HG03108 (cell line): ENCODE results near the gene ARL5C.
A peak's percentile ranks its signal among the peaks of the same experiment; 100 is the strongest.
"Not testable (repeated sequence)": the region's sequence is repeated elsewhere in the genome, so short reads cannot be mapped to it uniquely, and the experiment has no call there.

Experiments
- ATAC-seq: cut with Tn5 transposase; IDR thresholded peaks from one replicate; pipeline ENCODE4 v1.9.1; 2021; ENCODE audit warnings: moderate library complexity; ENCODE audit not compliant: unreplicated experiment

Gene ARL5C

DNA sequence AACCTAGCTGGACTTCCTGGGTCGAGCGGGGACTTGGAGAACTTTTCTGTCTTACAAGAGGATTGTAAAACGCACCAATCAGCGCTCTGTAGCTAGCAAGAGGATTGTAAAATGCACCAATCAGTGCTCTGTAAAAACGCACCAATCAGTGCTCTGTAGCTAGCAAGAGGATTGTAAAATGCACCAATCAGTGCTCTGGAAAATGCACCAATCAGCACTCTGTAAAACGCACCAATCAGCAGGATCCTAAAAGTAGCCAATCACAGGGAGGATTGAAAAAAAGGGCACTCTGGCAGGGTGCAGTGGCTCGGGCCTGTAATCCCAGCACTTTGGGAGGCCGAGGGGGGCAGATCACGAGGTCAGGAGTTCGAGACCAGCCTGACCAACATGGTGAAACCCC, 2.5 kb upstream of the ARL5C start:
- not testable (repeated sequence) for ATAC-seq

- no peak for ATAC-seq
Observed at GRCh38 chr17:39167476-39167875, 1.5 kb upstream of the ARL5C start.

DNA sequence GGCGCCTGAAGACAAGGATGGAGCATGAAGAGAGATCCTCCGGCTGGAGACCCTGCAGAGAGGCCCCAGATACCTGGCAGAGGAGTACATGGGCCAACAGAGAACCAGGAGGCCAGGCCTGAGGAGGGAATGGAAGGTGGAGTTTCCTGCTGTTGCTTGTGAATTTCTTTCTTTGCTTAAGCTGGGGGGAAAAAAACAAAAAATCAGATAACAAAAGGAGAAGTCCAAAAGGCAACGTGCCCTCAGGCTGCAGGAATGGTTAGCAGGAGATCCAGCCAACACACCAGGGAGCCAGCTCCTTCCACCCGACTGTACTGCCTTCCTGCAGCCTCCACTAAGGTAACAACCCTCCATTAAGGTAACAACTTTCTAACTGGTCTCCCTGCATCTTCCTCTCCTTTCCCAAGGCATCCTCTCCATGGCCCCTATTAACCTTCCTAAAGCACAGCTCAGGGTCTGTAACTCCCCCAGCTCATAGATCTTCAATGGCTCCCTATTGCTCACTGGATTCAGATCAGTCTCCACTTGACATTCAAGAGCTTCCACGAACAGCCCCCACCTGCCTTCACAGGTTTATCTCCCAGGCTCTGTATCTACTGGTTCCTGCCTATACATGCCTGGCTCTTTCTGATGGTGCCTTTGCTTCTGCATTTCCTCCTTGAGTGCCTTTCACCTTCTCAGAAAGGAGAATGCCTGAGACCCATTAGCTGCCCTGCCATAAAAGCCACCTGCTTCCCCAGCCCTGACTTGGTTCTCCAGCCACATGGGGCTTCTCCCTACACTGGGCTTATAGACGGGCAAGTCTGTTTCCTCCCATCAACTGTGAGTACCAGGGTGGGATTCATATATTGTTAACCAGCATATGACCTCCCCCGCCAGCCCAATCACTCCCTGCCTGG, 725 bp upstream of the ARL5C start:
- ATAC-seq, result no peak

DNA sequence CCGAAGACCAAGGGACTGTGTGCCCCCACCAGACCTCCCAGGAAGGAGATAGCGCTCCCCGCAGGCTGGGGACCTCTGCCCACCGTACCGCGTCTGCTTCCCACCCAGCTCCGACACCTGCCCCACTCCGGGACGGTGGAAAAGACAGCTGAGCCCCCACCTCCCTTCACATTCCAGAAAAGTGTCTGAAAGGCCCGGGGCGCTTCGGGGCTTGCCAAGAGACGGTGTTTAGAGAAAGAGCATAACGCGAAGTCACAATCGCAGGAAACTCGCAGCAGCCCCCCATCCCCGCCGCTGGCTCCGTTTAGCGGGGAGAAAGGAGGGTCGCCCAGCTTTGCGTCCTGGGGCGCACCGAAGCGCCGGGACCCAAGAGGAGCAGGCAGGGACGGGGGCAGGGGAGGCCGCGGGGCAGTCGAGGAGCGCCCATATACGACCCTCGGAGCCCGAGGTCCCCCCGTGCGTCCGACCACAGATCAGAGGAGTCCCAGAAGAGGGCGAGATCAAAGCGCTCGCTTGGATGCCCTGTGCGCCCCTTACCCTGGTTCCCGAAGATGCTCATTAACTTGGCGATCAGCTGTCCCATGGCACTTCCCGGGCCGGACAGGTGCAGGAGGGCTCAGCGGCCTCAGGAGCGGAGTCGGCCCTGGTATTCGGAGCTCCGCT, 652 bp downstream of the ARL5C start:
- no peak for ATAC-seq

DNA sequence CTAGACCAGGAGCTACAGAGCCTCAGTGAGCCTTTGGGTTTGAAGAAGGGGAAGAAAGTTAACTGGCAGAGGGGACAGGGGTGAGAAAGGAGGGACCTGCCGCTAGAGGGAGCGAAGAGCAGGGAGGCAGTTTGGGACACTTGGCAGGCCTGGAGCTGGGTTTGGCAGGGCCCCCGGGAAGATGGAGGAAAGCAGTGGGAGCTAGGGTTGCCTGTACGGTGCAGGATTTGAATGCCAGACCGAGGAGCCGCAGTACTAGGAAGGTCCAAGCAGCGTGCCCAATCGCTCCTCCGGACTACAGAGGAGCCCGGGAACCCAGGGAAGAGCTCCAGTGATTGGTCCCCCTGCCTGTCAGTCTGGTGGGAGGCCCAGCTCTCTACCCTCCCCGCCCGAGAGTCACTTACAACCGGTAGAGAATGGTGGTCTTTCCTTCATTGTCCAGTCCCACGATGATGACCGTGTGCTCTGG, 1.3 kb downstream of the ARL5C start:
- peak; percentile 78 for ATAC-seq

GRCh38 chr17:39161962-39162361, 4.0 kb downstream of the ARL5C start:
- no peak for ATAC-seq

- ATAC-seq, result no peak
Observed at GRCh38 chr17:39158623-39159022, 7.3 kb downstream of the ARL5C start.

GRCh38 chr17:39156491-39156890, 9.5 kb downstream of the ARL5C start:
- no peak for ATAC-seq

DNA sequence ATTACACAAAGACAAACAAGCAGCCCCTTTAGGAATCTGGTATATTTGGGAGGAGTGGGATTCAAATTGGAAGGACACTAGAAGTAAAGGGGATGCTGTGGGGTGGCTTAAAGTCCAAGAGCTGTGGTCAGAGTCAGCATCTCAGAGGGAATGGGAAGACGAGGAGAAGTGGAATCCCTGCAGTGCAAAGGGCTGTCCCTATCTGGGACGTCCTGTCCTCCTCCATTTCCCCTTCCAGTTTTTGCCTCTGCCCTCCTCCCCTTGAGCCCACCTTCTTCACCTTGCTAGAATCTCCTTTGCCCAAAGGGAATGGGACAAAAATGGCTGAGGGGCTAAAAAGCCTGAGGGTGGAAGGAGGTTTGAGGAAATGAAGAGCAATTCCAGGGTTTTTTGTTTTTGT, 10.3 kb downstream of the ARL5C start:
- ATAC-seq, result no peak

DNA sequence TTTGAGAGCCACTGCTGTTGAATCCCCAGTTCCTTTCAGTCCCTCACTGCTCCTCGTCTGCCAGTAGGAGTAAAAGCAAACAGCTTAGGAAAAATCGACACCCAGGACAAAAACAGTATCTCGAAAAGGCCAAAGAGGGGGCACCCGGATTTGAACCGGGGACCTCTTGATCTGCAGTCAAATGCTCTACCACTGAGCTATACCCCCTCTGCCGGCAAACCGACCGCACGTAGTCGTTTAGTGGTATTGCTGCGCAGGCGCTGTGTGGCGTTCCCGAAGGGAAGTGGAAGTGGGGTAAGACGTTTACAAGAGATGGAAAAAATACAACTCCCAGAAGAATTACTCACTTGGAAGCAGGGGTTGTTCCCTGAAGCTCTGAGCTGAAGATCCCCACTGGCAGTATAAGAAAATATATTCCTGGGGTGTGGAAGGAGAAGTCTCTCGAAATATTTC, 12.3 kb downstream of the ARL5C start:
- ATAC-seq, result peak; percentile 48

DNA sequence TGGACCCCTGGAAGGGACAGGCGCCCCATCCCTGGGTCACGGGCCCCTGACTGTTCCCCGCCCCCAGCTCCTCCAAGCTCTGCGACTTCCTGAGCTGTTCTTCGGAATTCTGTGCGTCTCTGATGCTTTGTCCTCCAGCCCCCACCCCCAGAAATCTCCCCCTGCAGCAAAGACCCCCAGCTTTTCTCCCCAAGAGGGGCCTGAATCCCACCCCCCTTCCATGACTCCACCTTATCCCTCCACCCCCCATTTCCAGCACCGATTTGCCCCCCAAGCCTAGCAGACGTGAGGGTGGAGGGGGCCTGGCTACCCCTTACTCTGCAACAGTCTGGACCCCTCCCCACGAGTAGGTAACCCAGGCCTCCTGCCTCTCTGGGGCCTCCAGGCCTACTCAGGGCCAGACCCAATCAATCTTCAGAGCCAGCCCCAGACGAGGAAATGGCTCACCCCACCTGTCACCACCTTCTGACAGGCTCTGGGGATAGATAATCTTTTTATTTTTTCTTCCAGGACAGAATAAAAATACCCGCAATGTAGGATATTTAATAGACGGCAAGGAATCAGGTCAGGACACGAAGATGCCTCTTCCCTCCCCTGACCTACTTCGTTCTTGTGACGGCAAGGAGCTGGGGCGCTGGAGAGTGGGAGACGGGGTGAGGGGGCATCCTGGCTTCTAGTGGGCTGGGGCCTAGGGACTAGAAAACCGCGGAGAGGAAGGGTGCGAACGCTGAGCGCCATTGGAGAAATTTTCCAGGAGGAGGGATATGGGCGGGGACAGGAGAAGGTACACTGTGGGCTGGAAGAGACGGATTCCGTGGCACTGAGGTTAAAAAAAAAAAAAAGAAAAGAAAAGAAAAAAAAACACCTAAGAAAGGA, 13.8 kb downstream of the ARL5C start:
- no peak for ATAC-seq

DNA sequence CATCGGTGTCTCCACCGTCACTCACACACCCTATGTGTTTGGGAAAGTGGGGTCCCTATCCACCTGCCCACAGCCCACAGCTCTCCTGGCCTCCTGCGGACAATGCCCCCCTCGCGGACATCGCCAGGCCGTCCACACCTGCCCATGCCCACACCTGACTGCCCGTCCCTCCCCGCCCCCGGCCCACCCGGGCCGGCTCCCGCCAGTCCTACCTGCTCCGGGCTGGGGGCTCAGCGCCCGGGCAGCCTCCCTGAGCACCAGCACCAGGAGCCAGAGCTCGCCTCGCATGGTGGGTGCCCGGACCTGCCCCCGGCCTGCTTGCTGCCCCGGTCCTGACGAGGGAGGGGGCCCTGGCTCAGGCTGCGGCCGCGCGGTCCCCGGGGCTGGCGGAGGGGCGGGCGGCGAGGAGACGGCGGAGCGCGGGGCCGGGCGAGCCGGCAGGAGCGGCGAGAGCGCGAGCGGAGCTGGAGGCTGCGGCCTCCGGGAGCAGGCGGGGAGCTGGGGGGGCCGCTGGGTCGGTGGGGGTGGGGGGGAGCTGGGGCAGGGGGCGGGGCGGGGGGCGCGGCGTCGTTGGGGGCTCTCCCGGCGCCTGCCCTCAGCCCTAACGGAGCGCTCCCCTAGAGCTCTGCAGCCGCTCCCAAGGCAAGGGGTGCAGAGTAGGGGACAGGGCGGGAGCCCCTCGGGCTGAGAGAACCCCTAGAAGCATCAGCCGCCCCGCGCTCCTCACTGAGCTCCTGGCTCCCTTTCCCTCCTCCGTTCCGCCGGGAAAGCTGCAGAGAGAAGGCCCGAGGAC, 14.6 kb downstream of the ARL5C start, which contains the start of gene PLXDC1:
Gene PLXDC1 (minus strand): TSS at position 488 of the 793 bp plus-strand sequence. CDS start 200 bp downstream, at position 288.
- no peak for ATAC-seq

DNA sequence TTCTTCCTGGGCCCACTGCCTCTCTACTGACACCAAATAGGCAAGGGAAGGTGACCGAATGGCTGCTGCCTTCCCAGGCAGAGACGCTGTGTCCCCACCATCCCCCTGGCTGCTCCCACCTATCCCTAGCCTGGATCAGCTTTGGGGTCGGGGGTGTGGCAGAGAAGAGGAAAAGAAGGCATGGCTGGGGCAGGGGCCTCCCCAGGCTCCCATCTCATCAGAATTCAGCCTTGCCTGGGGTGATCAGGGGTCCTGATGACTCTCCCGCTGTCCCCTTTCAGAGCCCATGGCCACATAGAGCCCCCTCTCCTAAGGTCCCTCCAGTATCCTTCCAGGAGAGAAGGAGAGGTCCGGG, 15.2 kb downstream of the ARL5C start:
- ATAC-seq, result no peak

DNA sequence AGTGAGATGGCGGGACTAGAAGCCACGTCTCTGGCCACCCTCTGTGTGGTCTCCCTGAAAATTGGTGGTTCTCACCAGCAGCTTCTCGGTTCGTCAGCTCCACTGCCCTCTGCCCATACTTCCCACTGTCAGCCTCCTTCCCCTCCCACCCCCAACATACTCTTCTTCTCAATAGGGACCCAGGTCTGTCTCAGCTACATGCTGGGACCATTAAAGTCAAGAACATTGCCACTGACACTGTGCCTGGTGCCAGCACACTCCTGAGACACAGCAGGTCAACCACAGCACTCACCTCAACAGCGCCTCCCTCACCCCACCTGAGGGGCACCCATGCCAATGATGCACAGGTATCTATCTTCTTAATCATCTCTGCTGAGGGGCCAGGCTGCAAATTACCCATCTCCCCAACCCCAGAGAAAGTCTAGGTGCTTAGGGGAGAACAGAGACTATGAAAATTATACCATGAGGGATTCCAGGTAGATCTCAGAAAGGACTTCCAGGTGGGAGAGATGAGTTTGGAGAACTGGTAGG, 15.8 kb downstream of the ARL5C start:
- no peak for ATAC-seq

DNA sequence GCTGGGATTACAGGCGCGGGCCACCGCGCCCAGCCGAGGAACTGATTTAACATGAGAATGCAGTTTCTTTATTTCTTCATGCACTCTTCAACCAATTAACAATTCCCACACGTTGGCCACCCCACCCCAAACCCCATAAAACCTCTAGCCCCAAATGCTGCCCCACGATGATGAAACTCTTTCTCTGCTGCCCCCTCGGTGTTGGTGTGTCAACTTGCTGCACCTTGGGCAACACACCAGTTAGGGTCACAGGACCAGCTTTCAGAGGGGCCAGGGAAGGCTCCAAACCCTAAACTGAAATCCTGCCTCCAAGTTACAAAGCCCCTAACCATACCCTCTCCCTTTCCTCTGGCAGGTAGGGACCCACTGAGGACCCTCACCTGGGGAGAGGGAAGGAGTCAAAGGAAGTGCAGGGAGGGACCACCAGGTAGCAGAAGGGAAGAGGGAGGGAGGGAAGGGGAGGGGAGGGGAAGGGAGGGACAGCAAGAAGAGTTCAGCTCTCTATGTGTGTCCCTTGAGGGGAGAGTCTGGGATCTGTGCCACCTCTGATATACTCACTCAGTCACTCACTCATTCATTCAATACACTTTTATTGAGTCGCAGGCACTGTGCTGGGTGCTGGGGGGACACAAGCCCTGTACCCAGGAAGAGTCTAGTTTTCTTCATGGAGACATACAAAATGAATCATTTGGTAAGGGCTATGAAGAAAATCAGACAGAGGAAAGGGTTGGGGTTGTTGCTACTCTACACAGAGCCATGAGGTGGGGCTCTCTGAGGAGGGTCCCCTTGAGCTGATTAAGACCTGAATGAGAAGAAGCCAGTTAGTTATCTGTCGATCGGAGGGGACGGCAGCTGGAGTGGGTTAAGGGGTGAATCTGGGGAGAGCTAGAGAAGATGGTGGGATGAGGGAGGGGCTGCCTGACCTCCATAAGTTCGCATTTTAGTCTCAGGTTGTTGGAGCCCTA, 18.5 kb downstream of the ARL5C start:
- no peak for ATAC-seq

GRCh38 chr17:39146273-39146672, 19.7 kb downstream of the ARL5C start:
- ATAC-seq, result no peak

GRCh38 chr17:39145143-39145542, 20.8 kb downstream of the ARL5C start:
- no peak for ATAC-seq

DNA sequence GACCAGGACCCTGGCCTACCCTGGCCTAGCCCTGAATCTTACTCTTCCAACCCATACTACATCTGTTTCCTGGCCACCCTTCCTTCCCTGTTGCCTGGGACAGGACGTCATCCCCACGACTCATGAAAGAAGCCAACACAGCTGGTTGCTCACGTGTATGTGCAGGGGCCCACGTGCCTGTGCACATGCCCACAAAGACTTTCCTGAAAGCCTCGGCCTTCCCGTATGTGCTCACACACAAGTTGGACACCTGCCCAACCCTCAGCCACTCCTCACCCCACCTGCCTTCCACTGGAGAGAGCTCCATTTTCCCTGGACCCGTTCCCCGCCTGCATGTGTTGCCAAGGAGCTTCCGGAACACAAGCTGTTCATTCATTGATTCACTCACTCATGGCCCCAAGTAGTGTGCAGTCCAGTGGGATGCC, 21.5 kb downstream of the ARL5C start:
- no peak for ATAC-seq

DNA sequence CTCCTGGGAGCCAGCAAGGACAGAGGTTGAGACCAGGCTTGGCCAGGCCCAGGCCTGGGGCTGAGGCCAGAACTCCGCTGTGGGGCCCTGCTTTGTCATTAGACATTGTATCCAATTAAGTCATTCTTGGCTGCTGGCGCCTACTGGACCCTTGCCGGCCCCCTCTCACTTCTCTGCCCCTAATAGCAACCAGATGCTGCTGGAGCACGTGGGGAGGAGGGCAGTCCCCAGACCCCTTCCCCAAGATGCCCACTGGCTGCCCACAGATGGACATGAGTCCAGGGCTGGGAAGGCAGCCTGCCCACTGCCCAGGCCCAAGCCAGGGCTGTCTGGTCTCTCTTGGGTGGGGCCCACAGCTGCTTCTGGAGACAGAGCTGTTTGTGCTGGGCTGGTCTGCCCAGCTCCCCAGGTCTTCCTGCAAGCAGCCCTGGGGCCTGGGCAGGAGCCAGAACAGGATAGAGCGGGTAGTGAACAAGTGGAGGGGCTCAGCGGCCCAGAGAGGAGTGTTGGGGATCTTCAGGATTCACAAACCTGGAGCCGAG, 22.3 kb downstream of the ARL5C start:
- no peak for ATAC-seq
